Measurements from ENCODE around the gene ZMYM4.

- TF ChIP-seq CTCF (IDR thresholded peaks at IDR 0.05): no peak
- TF ChIP-seq POLR2A (IDR thresholded peaks at IDR 0.05): no peak
Measured at GRCh38 chr1:35461966-35462651, 193.6 kb downstream of the ZMYM4 start.
